Measurements from ENCODE around the gene SMIM5. TPM values are rescaled to one million over a fixed set of nuclear protein-coding genes. Genes with fewer than 3 reads are reported as not detected.

Gene SMIM5
- total RNA-seq, 6 experiments from 2014 or later, result 0.09 TPM; not detected in 5

- H3K9me3 Mint-ChIP-seq, result no peaks in the 10 kb centered on the region
- TF ChIP-seq, protein P1, sequence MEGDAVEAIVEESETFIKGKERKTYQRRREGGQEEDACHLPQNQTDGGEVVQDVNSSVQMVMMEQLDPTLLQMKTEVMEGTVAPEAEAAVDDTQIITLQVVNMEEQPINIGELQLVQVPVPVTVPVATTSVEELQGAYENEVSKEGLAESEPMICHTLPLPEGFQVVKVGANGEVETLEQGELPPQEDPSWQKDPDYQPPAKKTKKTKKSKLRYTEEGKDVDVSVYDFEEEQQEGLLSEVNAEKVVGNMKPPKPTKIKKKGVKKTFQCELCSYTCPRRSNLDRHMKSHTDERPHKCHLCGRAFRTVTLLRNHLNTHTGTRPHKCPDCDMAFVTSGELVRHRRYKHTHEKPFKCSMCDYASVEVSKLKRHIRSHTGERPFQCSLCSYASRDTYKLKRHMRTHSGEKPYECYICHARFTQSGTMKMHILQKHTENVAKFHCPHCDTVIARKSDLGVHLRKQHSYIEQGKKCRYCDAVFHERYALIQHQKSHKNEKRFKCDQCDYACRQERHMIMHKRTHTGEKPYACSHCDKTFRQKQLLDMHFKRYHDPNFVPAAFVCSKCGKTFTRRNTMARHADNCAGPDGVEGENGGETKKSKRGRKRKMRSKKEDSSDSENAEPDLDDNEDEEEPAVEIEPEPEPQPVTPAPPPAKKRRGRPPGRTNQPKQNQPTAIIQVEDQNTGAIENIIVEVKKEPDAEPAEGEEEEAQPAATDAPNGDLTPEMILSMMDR (IDR thresholded peaks at IDR 0.05), result no peak
- H3K4me3 Mint-ChIP-seq, result no peak overlapping the region
- peaks cover 6% of the 10 kb centered on the region; the same call in 1 of the 2 replicates for H3K27me3 Mint-ChIP-seq (ENCODE audit: insufficient read depth)
- DNase-seq, result no peak
- no peaks in the 10 kb centered on the region for H3K36me3 Mint-ChIP-seq (ENCODE audit: low read depth)
- H3K27ac Mint-ChIP-seq, result no peak overlapping the region
- peaks cover 10% of the 10 kb centered on the region for H3K4me1 Mint-ChIP-seq (ENCODE audit: low read depth)
Measured at GRCh38 chr17:75624714-75625345, 8.4 kb upstream of the SMIM5 start.

- no peaks in the 10 kb centered on the region for H3K9me3 Mint-ChIP-seq
- H3K4me3 Mint-ChIP-seq, result no peak overlapping the region
- TF ChIP-seq, protein P1 (IDR thresholded peaks at IDR 0.05), result peak; percentile 78
- H3K4me1 Mint-ChIP-seq (ENCODE audit: low read depth), result peaks cover 10% of the 10 kb centered on the region
- H3K36me3 Mint-ChIP-seq (ENCODE audit: low read depth), result no peaks in the 10 kb centered on the region
- H3K27ac Mint-ChIP-seq, result no peak overlapping the region
- no peak for DNase-seq
- peaks cover 4% of the 10 kb centered on the region; the same call in 1 of the 2 replicates for H3K27me3 Mint-ChIP-seq (ENCODE audit: insufficient read depth)
Measured at GRCh38 chr17:75625813-75626486, 7.3 kb upstream of the SMIM5 start.

DNA sequence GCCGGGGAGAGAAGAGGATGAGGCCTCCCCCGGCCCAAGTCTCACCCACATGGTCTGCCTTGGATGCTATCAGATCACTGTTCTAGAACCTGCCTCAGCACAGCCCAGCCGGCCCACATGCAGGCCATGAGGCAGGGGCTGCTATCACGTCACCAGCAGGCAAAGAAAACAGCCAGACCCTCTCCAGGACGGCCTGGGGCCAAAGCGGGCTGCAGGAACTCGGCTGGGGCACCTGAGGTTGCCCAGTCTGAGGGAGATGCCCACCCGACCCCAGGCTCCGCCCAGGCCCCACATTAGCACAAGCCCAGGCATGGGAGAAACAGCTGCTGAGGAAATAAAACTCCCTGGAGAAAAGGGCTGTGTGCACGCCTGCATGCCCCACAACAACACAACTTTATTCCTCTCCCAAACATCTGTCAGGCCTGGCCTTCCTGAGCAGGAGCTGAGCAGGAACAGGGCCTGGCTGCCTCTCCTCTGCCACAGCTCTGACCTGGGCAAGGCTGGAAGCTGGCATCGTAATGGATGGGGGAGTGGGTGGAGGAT is 6.7 kb upstream of the SMIM5 start:
- H3K4me1 Mint-ChIP-seq (ENCODE audit: low read depth), result peaks cover 10% of the 10 kb centered on the region
- H3K36me3 Mint-ChIP-seq (ENCODE audit: low read depth), result no peaks in the 10 kb centered on the region
- TF ChIP-seq, protein P1 (IDR thresholded peaks at IDR 0.05), result no peak
- no peak overlapping the region for H3K4me3 Mint-ChIP-seq
- H3K27ac Mint-ChIP-seq, result no peak overlapping the region
- no peaks in the 10 kb centered on the region for H3K9me3 Mint-ChIP-seq
- peaks cover 2% of the 10 kb centered on the region; the same call in 1 of the 2 replicates for H3K27me3 Mint-ChIP-seq (ENCODE audit: insufficient read depth)
- no peak for DNase-seq

DNA sequence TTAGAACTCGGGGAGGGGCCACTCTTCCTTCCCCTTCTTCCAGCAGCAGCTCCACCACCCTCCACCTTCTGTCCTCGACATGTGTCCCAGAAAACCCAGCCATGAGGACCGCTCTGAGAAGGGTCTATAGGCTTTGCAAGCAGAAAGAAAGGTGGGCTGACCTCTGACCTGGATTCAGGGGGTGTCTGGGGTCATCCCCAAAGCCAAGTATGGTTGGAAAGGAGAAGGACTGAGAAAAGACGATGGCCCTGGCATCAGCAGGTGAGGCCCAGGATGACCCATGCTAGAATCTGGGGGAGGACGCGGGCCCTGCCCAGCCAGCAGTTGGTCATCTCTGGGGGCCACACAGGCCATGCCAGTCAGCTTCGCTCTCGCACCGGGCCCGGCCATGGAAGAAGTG is 6.1 kb upstream of the SMIM5 start:
- no peak overlapping the region for H3K4me3 Mint-ChIP-seq
- no peaks in the 10 kb centered on the region for H3K9me3 Mint-ChIP-seq
- TF ChIP-seq, protein P1 (IDR thresholded peaks at IDR 0.05), result no peak
- no peak overlapping the region for H3K27ac Mint-ChIP-seq
- H3K36me3 Mint-ChIP-seq (ENCODE audit: low read depth), result no peaks in the 10 kb centered on the region
- H3K4me1 Mint-ChIP-seq (ENCODE audit: low read depth), result peaks cover 7% of the 10 kb centered on the region
- DNase-seq, result no peak
- H3K27me3 Mint-ChIP-seq (ENCODE audit: insufficient read depth), result no peaks in the 10 kb centered on the region; the same call in 1 of the 2 replicates

GRCh38 chr17:75628425-75628824 is 4.8 kb upstream of the SMIM5 start:
- Mint-ChIP-seq H3K27ac (no peak overlapping the region), H3K27me3 (ENCODE audit: insufficient read depth) (no peaks in the 10 kb centered on the region; the same call in 1 of the 2 replicates), H3K9me3 (no peaks in the 10 kb centered on the region), H3K4me3 (no peak overlapping the region), H3K4me1 (ENCODE audit: low read depth) (peaks cover 7% of the 10 kb centered on the region), H3K36me3 (ENCODE audit: low read depth) (no peaks in the 10 kb centered on the region)
- DNase-seq, result no peak
- TF ChIP-seq, protein P1 (IDR thresholded peaks at IDR 0.05), result no peak
